GM10248 (cell line): ENCODE measurements around the gene ERICH4.

ENCODE experiments used
- CTCF ChIA-PET: fragments of 300-600 bp; sonication (Branson Sonifier 250); formaldehyde crosslinking; extraction: SDS; loops from one replicate; lab custom pipeline; 2021; ENCODE audit warnings: antibody characterized with exemption; lab: Yijun Ruan, JAX
- POLR2A ChIA-PET: fragments of 350-650 bp; sonication (Branson Sonifier 250); formaldehyde crosslinking; extraction: SDS; loops from one replicate; lab custom pipeline; 2020; ENCODE audit warnings: antibody characterized with exemption; lab: Yijun Ruan, JAX
- DNase-seq: peaks from one replicate; pipeline ENCODE4 v3.0.0; 2012; ENCODE audit errors: extremely low spot score
- CTCF ChIP-seq: IDR thresholded peaks from 2 replicates; pipeline ENCODE4 v1.5.1; 2012; ENCODE audit warnings: mild to moderate bottlenecking, low read depth; ENCODE audit errors: extremely low read depth, missing control alignments, control extremely low read depth

Gene ERICH4

GRCh38 chr19:41447732-41448332 is 4.9 kb downstream of the ERICH4 start:
- DNase-seq, result no peak
- no peak for TF ChIP-seq CTCF
- ChIA-PET POLR2A (no interaction called here), CTCF (interaction anchor here (1.2 to 15.6 kb wide), 10 partner anchors 7 to 149 kb away, joined by 3 to 343 read pairs (median 22); partner anchors contain the start of genes CEACAM21 and DMAC2)

GRCh38 chr19:41449079-41449864 is 6.3 kb downstream of the ERICH4 start:
- POLR2A ChIA-PET, result interaction anchor here (0.7 to 1.2 kb wide), 2 partner anchors 119 to 121 kb away, joined by 4 to 9 read pairs; no protein-coding TSS in a partner anchor
- TF ChIP-seq CTCF, result peak; percentile 97
- DNase-seq, result peak; percentile 90
- CTCF ChIA-PET, result interaction anchor here (0.7 to 15.6 kb wide), 41 partner anchors 8 to 156 kb away, joined by 3 to 343 read pairs (median 4); partner anchors contain the start of genes B3GNT8, B9D2, CEACAM21 and DMAC2

GRCh38 chr19:41449865-41450178 is 6.9 kb downstream of the ERICH4 start:
- no peak for DNase-seq
- POLR2A ChIA-PET, result no interaction called here

GRCh38 chr19:41452584-41453275 is 9.8 kb downstream of the ERICH4 start:
- no peak for TF ChIP-seq CTCF
- ChIA-PET POLR2A (no interaction called here), CTCF (interaction anchor here (1.5 to 15.6 kb wide), 3 partner anchors 78 to 144 kb away, joined by 4 to 343 read pairs (median 152); partner anchors contain the start of gene CEACAM21)
- no peak for DNase-seq

More at GRCh38 chr19:41449865-41450178, 6.9 kb downstream of the ERICH4 start:
- CTCF ChIA-PET, result interaction anchor here (0.8 to 15.6 kb wide), 27 partner anchors 8 to 152 kb away, joined by 3 to 343 read pairs (median 5); partner anchors contain the start of genes B9D2, CEACAM21 and DMAC2
- no peak for TF ChIP-seq CTCF

GRCh38 chr19:41455936-41456335 is 13.0 kb downstream of the ERICH4 start:
- ChIA-PET POLR2A (no interaction called here), CTCF (interaction anchor here (0.7 to 15.6 kb wide), 8 partner anchors 9 to 162 kb away, joined by 3 to 343 read pairs (median 4); partner anchors contain the start of genes CEACAM21 and DMAC2)
- DNase-seq, result no peak
- no peak for TF ChIP-seq CTCF

- ChIA-PET CTCF (interaction anchor here (0.7 to 15.6 kb wide), 9 partner anchors 9 to 161 kb away, joined by 3 to 343 read pairs (median 5); partner anchors contain the start of genes CEACAM21 and DMAC2), POLR2A (interaction anchor here (1.1 kb wide), 1 partner anchor 75 kb away, joined by 4 read pairs; no protein-coding TSS in a partner anchor)
- no peak for DNase-seq
- TF ChIP-seq CTCF, result no peak
Observed at GRCh38 chr19:41456342-41456918, 13.5 kb downstream of the ERICH4 start.
